Adrenal gland (tissue), 12 donors: ENCODE measurements around the gene PIWIL4. TPM values are rescaled to one million over a fixed set of nuclear protein-coding genes. Genes with fewer than 3 reads are reported as not detected.
A peak's percentile ranks its signal among the peaks of the same experiment; 100 is the strongest.

Experiments used
- DNase-seq, 7 donors: peaks; one replicate each; pipeline ENCODE4 v3.0.0-alpha.2; 2019 to 2020
- H3K27ac ChIP-seq, 5 donors: fragments of 200-600 bp; sonication (generic) in 4 of 5; 1 replicate in 3 of 5; 2 replicates in 2 of 5; pipeline versions ENCODE4 v1.5.1 to v1.8.0; 2016 to 2020; ENCODE audit warnings: mild to moderate bottlenecking in 1 of 5
- H3K27me3 ChIP-seq: fragments of 200-600 bp; 2 replicates; pipeline ENCODE4 v1.8.0; 2021
- H3K36me3 ChIP-seq, 2 donors: fragments of 200-600 bp; replicated peaks in 1 of 2; 1 replicate in 1 of 2; 2 replicates in 1 of 2; pipeline versions ENCODE4 v1.5.1 to v1.8.0; 2018 to 2022
- H3K4me1 ChIP-seq, 2 donors: fragments of 200-600 bp; replicated peaks in 1 of 2; 1 replicate in 1 of 2; 2 replicates in 1 of 2; pipeline versions ENCODE4 v1.5.1 to v1.8.0; 2018 to 2021
- H3K4me3 ChIP-seq, 4 donors: fragments of 200-600 bp; sonication (generic) in 3 of 4; one replicate each; pipeline ENCODE4 v1.5.1; 2016 to 2018
- H3K9me3 ChIP-seq, 3 donors: fragments of 200-600 bp; sonication (generic) in 1 of 3; replicated peaks in 1 of 3; 1 replicate in 2 of 3; 2 replicates in 1 of 3; pipeline versions ENCODE4 v1.5.1 to v1.8.0; 2016 to 2021
- POLR2A ChIP-seq, 2 donors: fragments of 450-650 bp; IDR thresholded peaks; one replicate each; pipeline ENCODE4 v1.6.1; 2017; ENCODE audit warnings: antibody characterized with exemption in 2 of 2, mild to moderate bottlenecking in 2 of 2, moderate library complexity in 1 of 2
- WGBS, 4 donors: extraction: QIAGEN DNeasy Blood & Tissue Kit in 2 of 4; methylation state at CpG; one replicate each; pipeline versions ENCODE4 v1.1.5 to v1.1.7; 2013 to 2017; 5-methylcytosine and 5-hydroxymethylcytosine counted together
- intact Hi-C, 2 donors: fragments of 100-400 bp; cut with DNase I; formaldehyde crosslinking; loops; one replicate each; pipeline versions ENCODE4 v1.14.1 to v1.15.0; 2022 to 2023
- polyA plus RNA-seq, 3 donors: library from polyadenylated mRNA; stranded (reverse); fragments of 200-250 nt in 2 of 3; fragments of 350-450 nt in 1 of 3; fragmentation: Illumina TruSeq in 1 of 3; extraction: RNeasy Lipid Tissue Mini Kit (QIAGEN cat#74804) in 1 of 3; gene quantifications; one replicate each; pipeline ENCODE4 v1.2.3, GENCODE V29; 2013 to 2014
- total RNA-seq, 9 donors: library from RNA; depleted of rRNA in 4 of 9; stranded (reverse); fragments of >200 nt in 4 of 9; fragments of 120-200 nt in 1 of 9; fragmentation: NEBNext Ultra II Directional in 1 of 9; extraction: Animal tissue kit (Norgen Biotek cat#: 25700) in 1 of 9; gene quantifications; one replicate each; pipeline versions ENCODE4 v1.1.0 to v1.2.4, GENCODE V29; 2013 to 2023
- TF ChIP-seq, protein P1 (sequence below), 6 experiments: fragments of 450-650 bp in 4 of 6; fragments of 200-600 bp in 2 of 6; sonication (generic) in 1 of 6; IDR thresholded peaks; 1 replicate in 5 of 6; 2 replicates in 1 of 6; pipeline versions ENCODE4 v1.5.1 to v1.8.0; 2016 to 2021; ENCODE audit warnings: antibody characterized with exemption in 6 of 6, mild to moderate bottlenecking in 2 of 6, moderate library complexity in 1 of 6
- donor health status: healthy with polysubstance abuse.
- donor health status: Bipolar disorder and iron deficiency.
- donor health status: DM: yes; HTN: yes; CAD: no.
- donor health status: DM: no; HTN: no; CAD: no.
- donor health status: DM: no; HTN: no; CAD: no.
- donor health status: DM: yes; HTN: yes; CAD: no.

Gene PIWIL4
- total and polyA plus RNA-seq, 12 donors, result 0.12 to 3.0 (median 1.6) TPM

DNA sequence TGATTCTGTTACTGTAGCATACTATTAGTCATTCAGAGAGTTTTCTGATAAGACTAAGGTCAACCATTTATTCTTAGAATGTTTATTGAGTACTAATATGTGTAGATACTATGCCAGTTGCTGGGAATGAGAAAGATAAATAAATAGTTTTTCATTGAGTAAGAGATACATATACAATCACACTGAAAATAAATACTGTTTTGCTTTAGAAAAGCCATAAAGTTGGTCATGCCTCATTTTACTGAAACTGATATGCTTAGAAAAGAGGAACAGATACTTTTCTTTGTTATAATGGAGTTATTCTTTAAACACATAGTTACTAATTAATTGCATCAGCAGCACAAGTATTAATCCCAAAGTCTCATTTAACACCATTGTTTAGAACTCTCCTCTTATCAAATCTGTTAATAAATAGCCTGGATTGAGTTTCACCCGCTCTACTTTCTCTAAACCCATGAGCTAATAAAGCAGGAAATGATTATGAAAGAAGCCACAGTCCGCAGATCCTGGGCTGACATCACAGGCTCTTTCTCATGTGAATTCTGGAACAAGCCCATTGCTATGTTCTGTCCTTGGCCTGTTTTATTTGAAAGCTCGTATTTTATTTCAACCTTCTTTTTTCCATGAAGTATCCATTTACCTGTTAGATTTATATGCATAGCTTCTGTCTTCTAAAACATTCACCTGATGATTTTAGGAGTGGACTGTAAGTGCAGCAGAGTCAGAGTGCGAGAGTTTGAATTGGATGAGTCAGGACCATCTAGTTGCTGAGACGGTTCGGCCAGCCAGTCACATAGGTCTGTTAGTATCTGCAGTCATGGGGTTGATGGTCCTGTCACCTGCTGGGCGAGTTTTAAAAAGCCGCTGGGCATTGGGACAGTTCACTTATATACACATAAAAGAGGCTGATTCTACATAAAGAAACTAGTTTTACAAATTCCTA, 35.5 kb downstream of the PIWIL4 start:
- DNase-seq, result peak; percentile 39 to 84 (median 66)
- H3K4me1 ChIP-seq, result peaks cover 8 to 10% of the 10 kb centered on the region in 2 donors

DNA sequence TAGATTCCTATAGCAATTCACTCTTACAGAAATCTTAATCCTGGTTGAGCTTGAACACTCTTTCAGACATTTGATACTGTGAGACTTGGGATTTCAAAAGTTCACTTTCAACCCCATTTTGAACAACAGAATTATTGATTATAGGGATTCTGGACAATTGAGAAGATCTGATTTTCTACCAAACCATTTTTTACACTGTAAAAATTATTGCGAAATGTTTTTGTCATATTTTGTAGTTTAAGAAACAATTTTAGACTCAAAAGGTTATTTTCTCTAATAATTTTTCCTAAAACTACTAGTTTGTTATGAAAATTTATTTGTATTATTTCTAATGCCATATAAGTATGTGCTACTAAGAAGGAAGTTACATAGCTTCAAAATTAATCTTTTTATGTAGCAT, 36.4 kb downstream of the PIWIL4 start:
- Histone ChIP-seq H3K4me3 (no peak overlapping the region), H3K27ac (no peak overlapping the region), H3K9me3 (no peaks in the 10 kb centered on the region), H3K36me3 (no peaks in the 10 kb centered on the region), H3K4me1 (peaks cover 8 to 10% of the 10 kb centered on the region in 2 donors), H3K27me3 (no peaks in the 10 kb centered on the region)
- intact Hi-C loops, result no loop called here
- no peak for TF ChIP-seq POLR2A (IDR thresholded peaks at IDR 0.05)
- TF ChIP-seq, protein P1, sequence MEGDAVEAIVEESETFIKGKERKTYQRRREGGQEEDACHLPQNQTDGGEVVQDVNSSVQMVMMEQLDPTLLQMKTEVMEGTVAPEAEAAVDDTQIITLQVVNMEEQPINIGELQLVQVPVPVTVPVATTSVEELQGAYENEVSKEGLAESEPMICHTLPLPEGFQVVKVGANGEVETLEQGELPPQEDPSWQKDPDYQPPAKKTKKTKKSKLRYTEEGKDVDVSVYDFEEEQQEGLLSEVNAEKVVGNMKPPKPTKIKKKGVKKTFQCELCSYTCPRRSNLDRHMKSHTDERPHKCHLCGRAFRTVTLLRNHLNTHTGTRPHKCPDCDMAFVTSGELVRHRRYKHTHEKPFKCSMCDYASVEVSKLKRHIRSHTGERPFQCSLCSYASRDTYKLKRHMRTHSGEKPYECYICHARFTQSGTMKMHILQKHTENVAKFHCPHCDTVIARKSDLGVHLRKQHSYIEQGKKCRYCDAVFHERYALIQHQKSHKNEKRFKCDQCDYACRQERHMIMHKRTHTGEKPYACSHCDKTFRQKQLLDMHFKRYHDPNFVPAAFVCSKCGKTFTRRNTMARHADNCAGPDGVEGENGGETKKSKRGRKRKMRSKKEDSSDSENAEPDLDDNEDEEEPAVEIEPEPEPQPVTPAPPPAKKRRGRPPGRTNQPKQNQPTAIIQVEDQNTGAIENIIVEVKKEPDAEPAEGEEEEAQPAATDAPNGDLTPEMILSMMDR (IDR thresholded peaks at IDR 0.05), result no peak
- no peak for DNase-seq
- 92 to 100% (median 98%) methylated on average over 1 of the region's 1 CpG for WGBS, 4 donors

More for the DNA sequence above, 35.5 kb downstream of the PIWIL4 start:
- H3K9me3 ChIP-seq, result no peaks in the 10 kb centered on the region
- TF ChIP-seq, protein P1 (IDR thresholded peaks at IDR 0.05), result peak in 3 of 6 experiments; percentile 46 to 71 (median 52)
- no peak for TF ChIP-seq POLR2A (IDR thresholded peaks at IDR 0.05)
- WGBS, 4 donors, result 14 to 45% (median 42%) methylated on average over 8 of the region's 8 CpGs
- peak overlapping the region in 3 of 5 donors; percentile 19 to 55 (median 32) for H3K27ac ChIP-seq
- no peaks in the 10 kb centered on the region for H3K27me3 ChIP-seq
- no peaks in the 10 kb centered on the region for H3K36me3 ChIP-seq
- intact Hi-C loops, result no loop called here
- H3K4me3 ChIP-seq, result peak overlapping the region in 1 of 4 donors; percentile 11

DNA sequence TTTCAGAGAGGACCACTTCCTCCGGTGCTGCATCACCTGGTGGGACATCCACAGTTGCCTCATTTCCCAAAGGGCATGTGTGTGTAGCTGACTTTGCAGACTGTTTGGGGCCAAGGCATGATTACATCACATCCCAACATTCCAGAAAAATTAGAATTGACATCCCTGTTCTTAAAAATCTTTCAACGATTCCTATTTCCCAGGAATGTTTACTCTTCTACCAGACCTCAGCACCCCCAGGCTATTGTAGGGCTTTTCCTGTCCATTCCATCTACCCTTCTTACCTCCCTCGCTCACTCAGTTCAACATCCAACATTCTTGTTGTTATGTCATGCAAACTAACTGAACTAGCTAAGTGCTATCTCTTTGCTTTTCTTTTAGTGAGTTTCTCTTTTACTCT, 37.3 kb downstream of the PIWIL4 start:
- no peaks in the 10 kb centered on the region for H3K27me3 ChIP-seq
- intact Hi-C loops, result no loop called here
- H3K27ac ChIP-seq, result no peak overlapping the region
- no peak overlapping the region for H3K4me3 ChIP-seq
- WGBS, 4 donors, result 75 to 86% (median 81%) methylated on average over 3 of the region's 3 CpGs
- no peaks in the 10 kb centered on the region for H3K9me3 ChIP-seq
- no peaks in the 10 kb centered on the region for H3K36me3 ChIP-seq
- H3K4me1 ChIP-seq, result peaks cover 8 to 10% of the 10 kb centered on the region in 2 donors
- TF ChIP-seq, protein P1 (IDR thresholded peaks at IDR 0.05), result no peak
- TF ChIP-seq POLR2A (IDR thresholded peaks at IDR 0.05), result no peak
- no peak for DNase-seq

DNA sequence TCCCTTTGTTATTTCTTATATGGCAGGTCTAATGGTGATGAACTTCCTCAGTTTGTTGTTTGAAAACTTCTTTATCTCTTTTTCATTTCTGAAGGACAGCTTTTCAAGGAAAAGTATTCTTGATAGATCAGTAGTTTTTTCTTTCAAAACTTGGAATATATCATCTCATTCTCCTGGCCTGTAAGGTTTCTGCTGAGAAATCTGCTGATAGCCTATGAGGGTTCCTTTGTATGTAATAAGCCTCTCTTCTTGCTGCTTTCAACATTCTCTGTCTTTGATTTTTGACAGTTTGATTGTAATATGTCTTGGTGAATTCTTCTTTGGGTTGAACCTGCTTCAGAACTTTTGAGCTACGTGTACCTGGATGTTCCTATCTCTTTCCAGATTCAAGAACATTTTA, 46.0 kb downstream of the PIWIL4 start:
- no peak for TF ChIP-seq POLR2A (IDR thresholded peaks at IDR 0.05)
- TF ChIP-seq, protein P1 (IDR thresholded peaks at IDR 0.05), result no peak
- intact Hi-C loops, result no loop called here
- 77 to 92% (median 85%) methylated on average over 1 of the region's 1 CpG for WGBS, 4 donors
- peaks cover 0 to 13% (median 13%) of the 10 kb centered on the region in 3 donors for H3K9me3 ChIP-seq
- no peak overlapping the region for H3K4me3 ChIP-seq
- no peaks in the 10 kb centered on the region for H3K4me1 ChIP-seq
- no peak overlapping the region for H3K27ac ChIP-seq
- no peaks in the 10 kb centered on the region for H3K36me3 ChIP-seq
- no peak for DNase-seq
- H3K27me3 ChIP-seq, result no peaks in the 10 kb centered on the region
